DOHH2 (cell line): ENCODE data around the gene LSS.

Experiments
- H3F3A ChIP-seq: fragments of 200-600 bp; sonication (generic), shearing (Covaris generic); 2 replicates; pipeline ENCODE4 v1.6.0; 2016; ENCODE audit warnings: antibody characterized with exemption, mild to moderate bottlenecking; ENCODE audit not compliant: control insufficient read depth, insufficient read depth
- H3K27ac ChIP-seq: fragments of 200-600 bp; sonication (generic); 2 replicates; pipeline ENCODE4 v1.5.1; 2014; ENCODE audit warnings: low read depth, mild to moderate bottlenecking, low read length, moderate library complexity
- H3K27me3 ChIP-seq: fragments of 200-600 bp; sonication (generic); 2 replicates; pipeline ENCODE4 v1.6.1; 2014; ENCODE audit warnings: mild to moderate bottlenecking, low read length, mixed read lengths; ENCODE audit not compliant: control insufficient read depth
- H3K36me3 ChIP-seq: fragments of 200-600 bp; sonication (generic); 2 replicates; pipeline ENCODE4 v1.6.1; 2014; ENCODE audit warnings: mild to moderate bottlenecking, low read length, moderate library complexity, mixed read lengths; ENCODE audit not compliant: control insufficient read depth
- H3K4me1 ChIP-seq: fragments of 200-600 bp; sonication (generic); 2 replicates; pipeline ENCODE4 v1.6.1; 2014; ENCODE audit warnings: mild to moderate bottlenecking, low read length, mixed read lengths; ENCODE audit not compliant: control insufficient read depth
- H3K4me2 ChIP-seq: fragments of 200-600 bp; sonication (generic); 2 replicates; pipeline ENCODE4 v1.6.0; 2014; ENCODE audit warnings: mild to moderate bottlenecking, low read length, moderate library complexity
- H3K4me3 ChIP-seq: fragments of 200-600 bp; sonication (generic); 2 replicates; pipeline ENCODE4 v1.5.1; 2014; ENCODE audit warnings: mild to moderate bottlenecking, low read length, mixed read lengths
- H3K79me2 ChIP-seq: fragments of 200-600 bp; sonication (generic); 2 replicates; pipeline ENCODE4 v1.6.1; 2014; ENCODE audit warnings: mild to moderate bottlenecking, low read length, mixed read lengths; ENCODE audit not compliant: control insufficient read depth
- H3K9me2 ChIP-seq: fragments of 200-600 bp; sonication (generic); replicated peaks from 2 replicates; pipeline ENCODE4 v1.6.1; 2014; ENCODE audit warnings: mild to moderate bottlenecking, low read length, mixed read lengths; ENCODE audit not compliant: control insufficient read depth
- H3K9me3 ChIP-seq: fragments of 200-600 bp; sonication (generic); 2 replicates; pipeline ENCODE4 v1.6.1; 2014; ENCODE audit warnings: antibody characterized with exemption, low read length, mixed read lengths; ENCODE audit not compliant: control insufficient read depth, insufficient read depth
- H4K20me1 ChIP-seq: fragments of 200-600 bp; sonication (generic); 2 replicates; pipeline ENCODE4 v1.6.0; 2014; ENCODE audit warnings: low read depth, mild to moderate bottlenecking, antibody characterized with exemption, low read length, moderate library complexity; ENCODE audit not compliant: control insufficient read depth, insufficient read depth
- EZH2phosphoT487 ChIP-seq: fragments of 200-600 bp; sonication (generic); IDR thresholded peaks from 2 replicates; pipeline ENCODE4 v1.6.1; 2017; ENCODE audit warnings: borderline replicate concordance, mild to moderate bottlenecking, antibody characterized with exemption, low read length, moderate library complexity, mixed read lengths
- TF ChIP-seq, protein P1 (sequence below): fragments of 200-600 bp; sonication (generic); IDR thresholded peaks from one replicate; pipeline ENCODE4 v1.5.1; 2014; ENCODE audit warnings: antibody characterized with exemption, mild to moderate bottlenecking, low read depth, low read length; ENCODE audit not compliant: poor library complexity, severe bottlenecking

Gene LSS

GRCh38 chr21:46158666-46159300 is 69.8 kb downstream of the LSS start:
- Histone ChIP-seq H3K4me3 (no peak overlapping the region), H3K4me1 (no peaks in the 10 kb centered on the region), H3F3A (no peaks in the 10 kb centered on the region), H3K27me3 (no peaks in the 10 kb centered on the region), H3K4me2 (no peak overlapping the region), H3K79me2 (no peaks in the 10 kb centered on the region), H4K20me1 (no peaks in the 10 kb centered on the region), H3K36me3 (no peaks in the 10 kb centered on the region; the same call in 1 of the 2 replicates), H3K9me2 (no peaks in the 10 kb centered on the region), H3K27ac (no peak overlapping the region), H3K9me3 (peaks cover 3% of the 10 kb centered on the region; the same call in 1 of the 2 replicates)
- TF ChIP-seq, protein P1, sequence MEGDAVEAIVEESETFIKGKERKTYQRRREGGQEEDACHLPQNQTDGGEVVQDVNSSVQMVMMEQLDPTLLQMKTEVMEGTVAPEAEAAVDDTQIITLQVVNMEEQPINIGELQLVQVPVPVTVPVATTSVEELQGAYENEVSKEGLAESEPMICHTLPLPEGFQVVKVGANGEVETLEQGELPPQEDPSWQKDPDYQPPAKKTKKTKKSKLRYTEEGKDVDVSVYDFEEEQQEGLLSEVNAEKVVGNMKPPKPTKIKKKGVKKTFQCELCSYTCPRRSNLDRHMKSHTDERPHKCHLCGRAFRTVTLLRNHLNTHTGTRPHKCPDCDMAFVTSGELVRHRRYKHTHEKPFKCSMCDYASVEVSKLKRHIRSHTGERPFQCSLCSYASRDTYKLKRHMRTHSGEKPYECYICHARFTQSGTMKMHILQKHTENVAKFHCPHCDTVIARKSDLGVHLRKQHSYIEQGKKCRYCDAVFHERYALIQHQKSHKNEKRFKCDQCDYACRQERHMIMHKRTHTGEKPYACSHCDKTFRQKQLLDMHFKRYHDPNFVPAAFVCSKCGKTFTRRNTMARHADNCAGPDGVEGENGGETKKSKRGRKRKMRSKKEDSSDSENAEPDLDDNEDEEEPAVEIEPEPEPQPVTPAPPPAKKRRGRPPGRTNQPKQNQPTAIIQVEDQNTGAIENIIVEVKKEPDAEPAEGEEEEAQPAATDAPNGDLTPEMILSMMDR, result no peak

- Histone ChIP-seq H3K4me1 (no peaks in the 10 kb centered on the region; the same call in 1 of the 2 replicates), H4K20me1 (no peaks in the 10 kb centered on the region), H3K27ac (no peak overlapping the region), H3K9me2 (no peaks in the 10 kb centered on the region), H3F3A (no peaks in the 10 kb centered on the region), H3K9me3 (peaks cover 3% of the 10 kb centered on the region; the same call in 1 of the 2 replicates), H3K4me2 (no peak overlapping the region), H3K36me3 (no peaks in the 10 kb centered on the region; the same call in 1 of the 2 replicates), H3K79me2 (no peaks in the 10 kb centered on the region), H3K4me3 (no peak overlapping the region), H3K27me3 (no peaks in the 10 kb centered on the region)
- TF ChIP-seq EZH2phosphoT487, result no peak
- TF ChIP-seq, protein P1, result no peak
Observed at GRCh38 chr21:46157987-46158451, 70.6 kb downstream of the LSS start.

DNA sequence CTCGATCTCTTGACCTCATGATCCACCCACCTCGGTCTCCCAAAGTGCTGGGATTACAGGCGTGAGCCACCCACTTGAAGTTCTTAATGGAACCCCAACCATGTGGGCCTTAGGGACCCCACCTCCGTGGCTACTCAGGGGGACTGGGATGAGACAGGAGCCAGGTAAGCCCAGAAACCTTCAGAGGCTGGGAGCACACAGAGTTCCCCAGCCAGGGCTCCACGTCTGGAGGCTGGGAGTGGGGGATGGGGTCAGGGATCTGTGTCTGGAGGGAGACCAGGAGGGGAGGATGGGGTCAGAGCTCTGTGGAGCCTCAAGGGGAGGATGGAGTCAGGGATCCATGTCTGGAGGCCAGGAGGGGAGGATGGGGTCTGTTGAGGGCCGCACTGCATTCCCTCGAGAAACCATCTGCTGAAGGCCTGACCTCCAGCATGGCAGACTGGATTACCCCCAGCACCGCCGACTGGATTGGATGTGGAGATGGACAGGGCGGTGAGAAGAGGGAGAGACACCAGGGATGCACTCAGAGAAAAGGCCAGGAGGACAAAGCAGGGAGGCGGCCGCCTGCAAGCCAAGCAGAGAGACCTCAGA is 71.1 kb downstream of the LSS start:
- Histone ChIP-seq H3K27ac (no peak overlapping the region), H3K27me3 (no peaks in the 10 kb centered on the region), H3K79me2 (no peaks in the 10 kb centered on the region), H4K20me1 (no peaks in the 10 kb centered on the region), H3K9me2 (no peaks in the 10 kb centered on the region), H3K4me2 (no peak overlapping the region), H3F3A (no peaks in the 10 kb centered on the region), H3K36me3 (no peaks in the 10 kb centered on the region; the same call in 1 of the 2 replicates), H3K9me3 (peaks cover 3% of the 10 kb centered on the region; the same call in 1 of the 2 replicates), H3K4me1 (no peaks in the 10 kb centered on the region; the same call in 1 of the 2 replicates), H3K4me3 (no peak overlapping the region)
- TF ChIP-seq EZH2phosphoT487, result no peak
- TF ChIP-seq, protein P1, result no peak
